Epithelial cell of prostate (primary cell): Measurements from ENCODE around the gene PTBP2.
"Not testable (repeated sequence)": the region's sequence is repeated elsewhere in the genome, so short reads cannot be mapped to it uniquely, and the experiment has no call there.

Experiments used
- DNase-seq: peaks from one replicate; pipeline ENCODE4 v3.0.0-alpha.2; 2011; ENCODE audit warnings: low read depth, low spot score
- H3K27ac ChIP-seq: fragments of 450-650 bp; 2 replicates; pipeline ENCODE4 v1.5.1; 2017; ENCODE audit warnings: mild to moderate bottlenecking

Gene PTBP2

GRCh38 chr1:96727860-96728259 is 6.3 kb downstream of the PTBP2 start:
- H3K27ac ChIP-seq, result no peak overlapping the region
- DNase-seq, result no peak

DNA sequence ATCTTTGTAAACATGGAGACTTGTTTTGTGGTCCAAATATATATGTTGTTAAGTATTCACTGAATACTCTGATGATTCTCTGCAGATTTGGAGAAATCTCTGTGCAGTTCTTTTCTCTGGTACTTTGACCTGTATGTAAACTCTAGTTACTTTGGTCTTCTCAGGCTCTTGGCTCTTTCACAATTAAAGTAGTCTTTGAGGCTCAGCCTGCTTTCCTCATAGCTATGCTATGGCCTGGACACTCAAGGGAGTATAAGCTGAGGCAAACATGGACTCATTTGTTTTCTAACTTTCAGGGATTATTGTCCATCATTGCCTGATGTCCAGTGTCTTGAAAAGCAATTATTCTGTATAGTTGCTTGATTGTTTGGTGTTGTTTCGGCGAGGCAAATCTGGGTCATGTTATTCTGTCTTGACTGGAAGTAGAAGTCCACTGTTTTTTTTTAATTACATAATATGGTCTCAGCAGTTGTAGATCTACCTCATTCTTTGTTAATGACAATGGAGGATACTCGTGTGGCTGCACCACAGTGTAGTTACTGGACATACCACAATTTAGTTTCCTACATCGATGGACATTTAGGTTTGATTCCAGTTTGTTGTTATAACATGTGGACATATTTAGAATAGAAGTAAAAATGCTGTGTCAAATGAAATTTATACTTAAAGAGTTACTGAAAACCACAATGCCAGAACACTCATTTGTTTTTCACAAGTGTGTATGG is 9.2 kb downstream of the PTBP2 start:
- H3K27ac ChIP-seq, result no peak overlapping the region
- DNase-seq, result no peak

- DNase-seq, result no peak
- H3K27ac ChIP-seq, result no peak overlapping the region
Measured at GRCh38 chr1:96741335-96741734, 19.8 kb downstream of the PTBP2 start.

DNA sequence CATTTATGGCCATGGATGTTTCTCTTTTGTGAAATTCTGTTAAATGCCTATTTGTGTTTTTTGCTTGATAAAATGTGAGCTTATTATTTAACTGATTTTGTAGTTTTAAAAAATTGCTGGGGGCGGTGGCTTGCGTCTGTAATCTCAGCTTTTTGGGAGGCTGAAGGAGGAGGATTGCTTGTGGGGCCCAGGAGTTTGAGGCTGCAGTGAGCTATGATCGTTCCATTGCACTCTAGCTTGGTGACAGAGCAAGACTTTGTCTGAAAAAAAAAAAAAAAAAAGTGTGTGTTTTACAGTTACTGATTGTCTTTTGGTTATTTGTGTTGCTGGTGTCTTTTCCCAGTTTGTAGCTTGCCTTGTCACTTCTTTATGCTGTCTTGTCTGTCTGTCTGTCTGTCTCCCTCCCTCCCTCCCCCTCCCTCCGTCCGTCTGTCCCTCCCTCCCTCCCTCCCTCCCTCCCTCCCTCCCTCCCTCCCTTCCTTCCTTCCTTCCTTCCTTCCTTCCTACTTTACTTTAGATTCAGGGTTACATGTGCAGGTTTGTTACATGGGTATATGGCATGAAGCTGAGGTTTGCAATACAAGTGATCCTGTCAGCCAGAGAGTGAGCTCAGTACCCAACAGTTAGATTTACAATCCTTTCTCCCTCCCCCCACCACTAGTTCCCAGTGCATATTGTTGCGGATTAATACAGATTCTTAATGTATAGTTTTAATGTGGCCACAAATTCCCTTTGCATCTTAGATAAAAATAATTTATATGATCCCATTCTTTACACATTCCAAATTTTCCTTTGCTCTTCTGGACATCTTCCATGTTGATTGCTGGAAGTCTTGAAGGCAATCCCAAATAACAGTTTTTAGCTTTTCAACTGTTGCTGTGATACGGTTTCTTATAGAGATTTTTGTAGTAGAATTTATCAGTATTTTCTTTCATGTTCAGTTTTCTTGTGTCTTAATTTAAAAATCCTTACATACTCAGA is 25.1 kb downstream of the PTBP2 start:
- H3K27ac ChIP-seq, result no peak overlapping the region
- DNase-seq, result no peak

GRCh38 chr1:96747565-96747964 is 26.0 kb downstream of the PTBP2 start:
- no peak for DNase-seq
- no peak overlapping the region for H3K27ac ChIP-seq

- no peak for DNase-seq
Measured at GRCh38 chr1:96748078-96748477, 26.5 kb downstream of the PTBP2 start.

GRCh38 chr1:96749618-96750017 is 28.0 kb downstream of the PTBP2 start:
- no peak overlapping the region for H3K27ac ChIP-seq
- no peak for DNase-seq

More at GRCh38 chr1:96748078-96748477, 26.5 kb downstream of the PTBP2 start:
- H3K27ac ChIP-seq, result no peak overlapping the region

GRCh38 chr1:96752394-96752793 is 30.8 kb downstream of the PTBP2 start:
- H3K27ac ChIP-seq, result no peak overlapping the region
- DNase-seq, result no peak

GRCh38 chr1:96756789-96757188 is 35.2 kb downstream of the PTBP2 start:
- no peak overlapping the region for H3K27ac ChIP-seq
- DNase-seq, result no peak

DNA sequence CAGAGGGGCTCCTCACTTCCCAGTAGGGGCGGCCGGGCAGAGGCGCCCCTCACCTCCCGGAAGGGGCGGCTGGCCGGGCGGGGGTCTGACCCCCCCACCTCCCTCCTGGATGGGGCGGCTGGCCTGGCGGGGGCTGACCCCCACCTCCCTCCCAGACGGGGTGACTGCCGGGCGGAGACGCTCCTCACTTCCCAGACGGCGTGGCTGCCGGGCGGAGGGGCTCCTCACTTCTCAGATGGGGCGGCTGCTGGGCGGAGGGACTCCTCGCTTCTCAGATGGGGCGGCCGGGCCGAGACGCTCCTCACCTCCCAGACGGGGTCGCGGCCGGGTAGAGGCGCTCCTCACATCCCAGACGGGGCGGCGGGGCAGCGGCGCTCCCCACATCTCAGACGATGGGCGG is 41.0 kb downstream of the PTBP2 start:
- DNase-seq, H3K27ac ChIP-seq: not testable (repeated sequence)

DNA sequence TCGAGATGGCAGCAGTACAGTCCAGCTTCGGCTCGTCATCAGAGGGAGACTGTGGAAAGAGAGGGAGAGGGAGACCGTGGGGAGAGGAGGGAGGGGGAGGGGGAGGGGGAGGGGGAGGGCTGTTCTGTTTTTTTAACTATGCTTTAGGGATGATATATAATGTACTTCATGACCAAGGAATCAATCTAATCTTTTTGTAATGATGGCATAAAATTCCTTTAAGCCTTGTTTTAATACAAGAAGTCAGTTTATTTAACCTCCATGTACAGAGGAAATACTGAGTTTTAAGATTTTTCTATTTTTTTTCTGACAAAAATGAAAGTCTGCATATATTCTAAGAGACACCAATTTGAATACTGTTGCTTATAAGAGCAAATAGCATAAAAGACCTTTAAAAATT is 41.9 kb downstream of the PTBP2 start:
- DNase-seq, result no peak
- no peak overlapping the region for H3K27ac ChIP-seq

DNA sequence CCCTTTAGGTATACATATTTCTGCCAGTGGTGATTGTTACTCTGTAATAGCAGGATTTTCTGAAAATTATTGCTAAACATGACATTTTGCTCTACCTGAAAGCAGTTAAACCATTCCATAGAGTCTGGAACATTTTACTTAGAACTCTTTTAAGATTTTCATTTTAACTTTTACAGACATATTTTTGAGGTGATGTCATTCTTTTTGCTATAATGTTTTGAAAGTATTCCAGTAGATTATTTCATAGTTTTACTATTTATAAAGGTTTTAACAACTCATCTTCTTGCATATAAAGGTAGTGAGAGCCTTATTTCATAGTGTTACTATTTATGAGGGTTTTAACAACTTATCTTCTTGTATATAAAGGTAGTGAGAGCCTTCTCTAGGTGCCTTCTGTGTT is 42.9 kb downstream of the PTBP2 start:
- H3K27ac ChIP-seq, result no peak overlapping the region
- DNase-seq, result no peak

GRCh38 chr1:96771847-96772246 is 50.3 kb downstream of the PTBP2 start:
- H3K27ac ChIP-seq, result no peak overlapping the region
- no peak for DNase-seq

- DNase-seq, result no peak
- H3K27ac ChIP-seq, result no peak overlapping the region
Measured at GRCh38 chr1:96772349-96772748, 50.8 kb downstream of the PTBP2 start.

GRCh38 chr1:96772972-96773371 is 51.4 kb downstream of the PTBP2 start:
- no peak for DNase-seq
- no peak overlapping the region for H3K27ac ChIP-seq

GRCh38 chr1:96782206-96782605 is 60.6 kb downstream of the PTBP2 start:
- H3K27ac ChIP-seq, result no peak overlapping the region
- no peak for DNase-seq

DNA sequence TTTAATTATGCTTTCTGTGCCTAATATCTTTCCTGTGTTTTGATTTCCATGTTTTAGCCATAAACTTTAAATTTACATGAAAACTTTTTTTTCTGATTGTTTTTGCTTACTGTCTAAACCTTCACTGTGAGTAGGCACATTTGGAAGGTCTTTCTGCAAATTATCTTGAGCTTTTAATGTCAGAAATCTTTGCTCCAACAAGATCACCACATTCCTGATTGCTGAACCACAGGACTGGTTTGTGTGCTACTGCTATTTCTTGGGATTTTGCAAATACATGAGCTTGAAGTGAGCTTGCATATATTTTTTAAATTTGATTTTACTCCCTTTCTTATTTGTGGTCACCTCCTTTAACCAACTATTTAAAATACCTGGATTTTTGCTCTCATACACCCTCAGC is 61.3 kb downstream of the PTBP2 start:
- no peak for DNase-seq
- H3K27ac ChIP-seq, result no peak overlapping the region

GRCh38 chr1:96790599-96790998 is 69.0 kb downstream of the PTBP2 start:
- no peak for DNase-seq
- no peak overlapping the region for H3K27ac ChIP-seq

DNA sequence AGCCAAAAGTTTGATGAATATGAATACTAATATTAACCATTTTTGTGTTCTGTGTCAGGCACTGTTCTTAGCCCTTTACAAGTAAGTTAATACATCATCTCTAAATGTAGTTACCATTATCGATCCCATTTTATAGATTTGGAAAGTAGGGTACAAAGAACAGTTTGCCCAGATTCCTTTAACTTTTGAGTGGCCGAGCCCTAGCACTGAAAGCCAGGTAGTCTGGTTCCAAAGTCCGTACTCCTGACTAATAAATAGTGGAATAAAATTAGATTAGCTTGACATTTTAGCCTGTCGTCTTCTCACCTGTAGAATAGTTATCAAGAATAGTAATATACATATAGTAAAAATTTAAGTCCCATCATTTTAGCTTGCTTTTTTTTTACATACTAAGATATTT is 70.6 kb downstream of the PTBP2 start:
- no peak for DNase-seq
- no peak overlapping the region for H3K27ac ChIP-seq

DNA sequence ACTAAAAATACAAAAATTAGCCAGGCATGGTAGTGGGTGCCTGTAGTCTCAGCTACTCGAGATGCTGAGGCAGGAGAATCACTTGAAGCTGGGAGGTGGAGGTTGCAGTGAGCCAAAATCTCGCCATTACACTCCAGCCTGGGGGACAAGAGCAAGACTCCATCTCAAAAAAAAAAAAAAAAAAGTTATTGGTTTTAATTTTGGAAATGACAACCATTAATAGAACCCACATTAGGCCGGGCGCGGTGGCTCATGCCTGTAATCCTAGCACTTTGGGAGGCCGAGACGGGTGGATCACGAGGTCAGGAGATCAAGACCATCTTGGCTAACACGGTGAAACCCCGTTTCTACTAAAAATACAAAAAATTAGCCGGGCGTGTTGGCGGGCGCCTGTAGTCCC is 80.1 kb downstream of the PTBP2 start:
- DNase-seq, H3K27ac ChIP-seq: not testable (repeated sequence)

DNA sequence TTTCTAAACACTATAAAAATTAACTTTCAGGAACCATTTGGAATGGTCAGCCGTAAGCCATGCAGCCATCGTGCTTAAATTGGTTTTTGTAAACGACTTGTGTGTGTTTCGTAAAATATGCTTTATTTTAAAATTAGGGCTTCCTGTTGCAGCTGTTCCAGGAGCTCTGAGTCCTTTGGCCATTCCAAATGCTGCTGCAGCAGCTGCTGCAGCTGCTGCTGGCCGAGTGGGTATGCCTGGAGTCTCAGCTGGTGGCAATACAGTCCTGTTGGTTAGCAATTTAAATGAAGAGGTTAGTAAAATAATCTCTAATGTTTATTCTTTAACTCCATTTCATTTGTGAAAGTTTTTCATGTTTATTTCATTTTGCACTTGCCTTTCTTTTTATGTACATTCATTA is 83.1 kb downstream of the PTBP2 start:
- DNase-seq, result no peak
- no peak overlapping the region for H3K27ac ChIP-seq
